SK-N-SH treated with all-trans-retinoic acid at 6 μM for 48 hours (cell line): Measurements from ENCODE around the gene RIMBP2.

Source experiments
- ATAC-seq: fragments of 200-7000 bp; cut with Tn5 transposase; 3 replicates; pipeline ENCODE4 v1.9.1; 2020; ENCODE audit warnings: mild to moderate bottlenecking, moderate library complexity
- BACH2 ChIP-seq: fragments of 250-450 bp; sonication (Bioruptor Pico); IDR thresholded peaks from 2 replicates; pipeline ENCODE4 v1.9.0; 2021; ENCODE audit warnings: mild to moderate bottlenecking, borderline replicate concordance
- CSDC2 ChIP-seq: fragments of 250-450 bp; sonication (Bioruptor Pico); IDR thresholded peaks from 2 replicates; pipeline ENCODE4 v1.5.0; 2020; ENCODE audit warnings: mild to moderate bottlenecking, moderate library complexity
- GLIS3 ChIP-seq: fragments of 250-450 bp; sonication (Bioruptor Pico); IDR thresholded peaks from 2 replicates; pipeline ENCODE4 v1.5.0; 2020; ENCODE audit warnings: mild to moderate bottlenecking, moderate library complexity
- ISL1 ChIP-seq: fragments of 250-450 bp; sonication (Bioruptor Pico); IDR thresholded peaks from 2 replicates; pipeline ENCODE4 v2.1.2; 2022; ENCODE audit warnings: mild to moderate bottlenecking, moderate library complexity
- OSR1 ChIP-seq: fragments of 250-450 bp; sonication (Bioruptor Pico); IDR thresholded peaks from 2 replicates; pipeline ENCODE4 v1.8.0; 2022; ENCODE audit warnings: moderate library complexity, mild to moderate bottlenecking, inconsistent platforms
- SNAI2 ChIP-seq: fragments of 250-450 bp; sonication (Bioruptor Pico); IDR thresholded peaks from 2 replicates; pipeline ENCODE4 v1.5.0; 2020; ENCODE audit warnings: mild to moderate bottlenecking, moderate library complexity
- TCF4 ChIP-seq: fragments of 250-450 bp; sonication (Bioruptor Pico); IDR thresholded peaks from 2 replicates; pipeline ENCODE4 v1.8.0; 2021; ENCODE audit warnings: mild to moderate bottlenecking, moderate library complexity, borderline replicate concordance
- TOX ChIP-seq: fragments of 250-450 bp; sonication (Bioruptor Pico); IDR thresholded peaks from 2 replicates; pipeline ENCODE4 v1.8.0; 2021; ENCODE audit warnings: mild to moderate bottlenecking, moderate library complexity, borderline replicate concordance
- ZFP30 ChIP-seq: fragments of 450-650 bp; formaldehyde crosslinking; IDR thresholded peaks from 2 replicates; pipeline ENCODE4 v1.5.0; 2022; ENCODE audit warnings: mild to moderate bottlenecking, moderate library complexity
- ZNF565 ChIP-seq: fragments of 450-650 bp; formaldehyde crosslinking; conservative IDR thresholded peaks from 2 replicates; pipeline ENCODE4 v1.5.0; 2020; ENCODE audit warnings: low read depth, mild to moderate bottlenecking, moderate library complexity
- ZNF70 ChIP-seq: fragments of 450-650 bp; formaldehyde crosslinking; IDR thresholded peaks from 2 replicates; pipeline ENCODE4 v1.5.0; 2020; ENCODE audit warnings: mild to moderate bottlenecking, moderate library complexity
- TF ChIP-seq, protein P1 (sequence below): fragments of 250-450 bp; sonication (Bioruptor Pico); IDR thresholded peaks from 2 replicates; pipeline ENCODE4 v1.8.0; 2021; ENCODE audit warnings: low read depth, mild to moderate bottlenecking, moderate library complexity, borderline replicate concordance
- TF ChIP-seq, protein P2 (sequence below): fragments of 250-450 bp; sonication (Bioruptor Pico); IDR thresholded peaks from 2 replicates; pipeline ENCODE4 v1.5.1; 2020; ENCODE audit warnings: low read depth, mild to moderate bottlenecking, moderate library complexity
- TF ChIP-seq, protein P3 (sequence below): fragments of 250-450 bp; sonication (Bioruptor Pico); IDR thresholded peaks from 2 replicates; pipeline ENCODE4 v1.5.1; 2021; ENCODE audit warnings: mild to moderate bottlenecking, moderate library complexity
- TF ChIP-seq, protein P4 (sequence below): fragments of 250-450 bp; sonication (Bioruptor Pico); IDR thresholded peaks from 2 replicates; pipeline ENCODE4 v1.5.0; 2020; ENCODE audit warnings: mild to moderate bottlenecking, moderate library complexity
- TF ChIP-seq, protein P5 (sequence below): fragments of 250-450 bp; sonication (Bioruptor Pico); IDR thresholded peaks from 2 replicates; pipeline ENCODE4 v1.8.0; 2020; ENCODE audit warnings: mild to moderate bottlenecking, moderate library complexity, borderline replicate concordance

The RIMBP2 gene

DNA sequence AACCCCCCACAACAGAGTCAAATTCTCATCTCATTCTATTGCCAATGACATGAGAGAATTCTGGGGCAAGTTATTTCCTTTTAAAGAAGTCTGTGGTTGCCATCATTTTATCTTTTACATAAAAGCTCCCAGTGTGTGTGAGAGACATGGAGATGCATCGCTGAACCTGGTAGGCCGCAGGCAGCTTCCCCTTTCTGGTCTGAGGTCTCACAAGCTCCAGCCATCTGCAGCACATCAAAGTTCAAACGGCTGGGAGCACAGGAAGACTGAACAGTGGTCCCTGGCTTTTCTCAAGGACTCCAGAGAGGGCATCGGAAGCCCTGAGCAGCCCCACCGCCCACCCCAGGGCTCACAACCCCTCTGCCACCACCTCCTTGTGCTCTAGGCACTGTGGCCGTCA is 141.7 kb downstream of the RIMBP2 start:
- TF ChIP-seq TOX (CRISPR knock-in tag) (no peak), CSDC2 (CRISPR knock-in tag) (no peak), OSR1 (CRISPR knock-in tag) (no peak), TCF4 (no peak), BACH2 (CRISPR knock-in tag) (no peak), ZNF565 (CRISPR knock-in tag) (no peak), SNAI2 (no peak), ZNF70 (CRISPR knock-in tag) (no peak), GLIS3 (CRISPR knock-in tag) (no peak), ZFP30 (no peak)
- TF ChIP-seq, protein P1, sequence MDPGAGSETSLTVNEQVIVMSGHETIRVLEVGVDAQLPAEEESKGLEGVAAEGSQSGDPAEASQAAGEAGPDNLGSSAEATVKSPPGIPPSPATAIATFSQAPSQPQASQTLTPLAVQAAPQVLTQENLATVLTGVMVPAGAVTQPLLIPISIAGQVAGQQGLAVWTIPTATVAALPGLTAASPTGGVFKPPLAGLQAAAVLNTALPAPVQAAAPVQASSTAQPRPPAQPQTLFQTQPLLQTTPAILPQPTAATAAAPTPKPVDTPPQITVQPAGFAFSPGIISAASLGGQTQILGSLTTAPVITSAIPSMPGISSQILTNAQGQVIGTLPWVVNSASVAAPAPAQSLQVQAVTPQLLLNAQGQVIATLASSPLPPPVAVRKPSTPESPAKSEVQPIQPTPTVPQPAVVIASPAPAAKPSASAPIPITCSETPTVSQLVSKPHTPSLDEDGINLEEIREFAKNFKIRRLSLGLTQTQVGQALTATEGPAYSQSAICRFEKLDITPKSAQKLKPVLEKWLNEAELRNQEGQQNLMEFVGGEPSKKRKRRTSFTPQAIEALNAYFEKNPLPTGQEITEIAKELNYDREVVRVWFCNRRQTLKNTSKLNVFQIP (CRISPR knock-in tag): no peak
- TF ChIP-seq, protein P2, sequence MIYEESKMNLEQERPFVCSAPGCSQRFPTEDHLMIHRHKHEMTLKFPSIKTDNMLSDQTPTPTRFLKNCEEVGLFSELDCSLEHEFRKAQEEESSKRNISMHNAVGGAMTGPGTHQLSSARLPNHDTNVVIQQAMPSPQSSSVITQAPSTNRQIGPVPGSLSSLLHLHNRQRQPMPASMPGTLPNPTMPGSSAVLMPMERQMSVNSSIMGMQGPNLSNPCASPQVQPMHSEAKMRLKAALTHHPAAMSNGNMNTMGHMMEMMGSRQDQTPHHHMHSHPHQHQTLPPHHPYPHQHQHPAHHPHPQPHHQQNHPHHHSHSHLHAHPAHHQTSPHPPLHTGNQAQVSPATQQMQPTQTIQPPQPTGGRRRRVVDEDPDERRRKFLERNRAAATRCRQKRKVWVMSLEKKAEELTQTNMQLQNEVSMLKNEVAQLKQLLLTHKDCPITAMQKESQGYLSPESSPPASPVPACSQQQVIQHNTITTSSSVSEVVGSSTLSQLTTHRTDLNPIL: no peak
- TF ChIP-seq, protein P3, sequence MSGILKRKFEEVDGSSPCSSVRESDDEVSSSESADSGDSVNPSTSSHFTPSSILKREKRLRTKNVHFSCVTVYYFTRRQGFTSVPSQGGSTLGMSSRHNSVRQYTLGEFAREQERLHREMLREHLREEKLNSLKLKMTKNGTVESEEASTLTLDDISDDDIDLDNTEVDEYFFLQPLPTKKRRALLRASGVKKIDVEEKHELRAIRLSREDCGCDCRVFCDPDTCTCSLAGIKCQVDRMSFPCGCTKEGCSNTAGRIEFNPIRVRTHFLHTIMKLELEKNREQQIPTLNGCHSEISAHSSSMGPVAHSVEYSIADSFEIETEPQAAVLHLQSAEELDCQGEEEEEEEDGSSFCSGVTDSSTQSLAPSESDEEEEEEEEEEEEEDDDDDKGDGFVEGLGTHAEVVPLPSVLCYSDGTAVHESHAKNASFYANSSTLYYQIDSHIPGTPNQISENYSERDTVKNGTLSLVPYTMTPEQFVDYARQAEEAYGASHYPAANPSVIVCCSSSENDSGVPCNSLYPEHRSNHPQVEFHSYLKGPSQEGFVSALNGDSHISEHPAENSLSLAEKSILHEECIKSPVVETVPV (CRISPR knock-in tag): no peak
- TF ChIP-seq, protein P4, sequence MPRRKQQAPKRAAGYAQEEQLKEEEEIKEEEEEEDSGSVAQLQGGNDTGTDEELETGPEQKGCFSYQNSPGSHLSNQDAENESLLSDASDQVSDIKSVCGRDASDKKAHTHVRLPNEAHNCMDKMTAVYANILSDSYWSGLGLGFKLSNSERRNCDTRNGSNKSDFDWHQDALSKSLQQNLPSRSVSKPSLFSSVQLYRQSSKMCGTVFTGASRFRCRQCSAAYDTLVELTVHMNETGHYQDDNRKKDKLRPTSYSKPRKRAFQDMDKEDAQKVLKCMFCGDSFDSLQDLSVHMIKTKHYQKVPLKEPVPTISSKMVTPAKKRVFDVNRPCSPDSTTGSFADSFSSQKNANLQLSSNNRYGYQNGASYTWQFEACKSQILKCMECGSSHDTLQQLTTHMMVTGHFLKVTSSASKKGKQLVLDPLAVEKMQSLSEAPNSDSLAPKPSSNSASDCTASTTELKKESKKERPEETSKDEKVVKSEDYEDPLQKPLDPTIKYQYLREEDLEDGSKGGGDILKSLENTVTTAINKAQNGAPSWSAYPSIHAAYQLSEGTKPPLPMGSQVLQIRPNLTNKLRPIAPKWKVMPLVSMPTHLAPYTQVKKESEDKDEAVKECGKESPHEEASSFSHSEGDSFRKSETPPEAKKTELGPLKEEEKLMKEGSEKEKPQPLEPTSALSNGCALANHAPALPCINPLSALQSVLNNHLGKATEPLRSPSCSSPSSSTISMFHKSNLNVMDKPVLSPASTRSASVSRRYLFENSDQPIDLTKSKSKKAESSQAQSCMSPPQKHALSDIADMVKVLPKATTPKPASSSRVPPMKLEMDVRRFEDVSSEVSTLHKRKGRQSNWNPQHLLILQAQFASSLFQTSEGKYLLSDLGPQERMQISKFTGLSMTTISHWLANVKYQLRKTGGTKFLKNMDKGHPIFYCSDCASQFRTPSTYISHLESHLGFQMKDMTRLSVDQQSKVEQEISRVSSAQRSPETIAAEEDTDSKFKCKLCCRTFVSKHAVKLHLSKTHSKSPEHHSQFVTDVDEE (CRISPR knock-in tag): no peak
- no peak for ATAC-seq

DNA sequence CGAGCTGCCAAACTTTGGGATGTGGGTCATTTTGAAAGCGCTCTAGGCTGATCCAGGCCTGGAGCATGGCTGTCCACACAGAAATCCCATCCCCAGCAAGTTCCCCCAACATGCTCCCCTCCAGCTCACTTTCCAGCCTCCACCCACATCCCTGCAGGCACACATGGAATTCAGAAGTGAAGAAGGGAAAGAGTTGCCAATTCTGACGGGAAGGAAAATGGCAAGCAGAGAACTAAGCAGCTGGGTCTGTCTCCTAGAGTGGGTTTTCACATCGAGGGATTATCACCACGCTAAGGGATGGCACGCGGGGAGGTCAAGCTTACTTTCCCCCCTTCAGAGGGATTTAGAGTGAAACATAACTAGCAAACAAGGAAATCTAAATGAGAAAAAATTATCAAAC is 142.3 kb downstream of the RIMBP2 start:
- ATAC-seq: no peak
- no peak for TF ChIP-seq ISL1 (CRISPR knock-in tag)
- TF ChIP-seq SNAI2: no peak
- no peak for TF ChIP-seq GLIS3 (CRISPR knock-in tag)
- no peak for TF ChIP-seq BACH2 (CRISPR knock-in tag)
- no peak for TF ChIP-seq CSDC2 (CRISPR knock-in tag)
- TF ChIP-seq, protein P1 (CRISPR knock-in tag): no peak
- no peak for TF ChIP-seq ZNF565 (CRISPR knock-in tag)
- TF ChIP-seq, protein P5, sequence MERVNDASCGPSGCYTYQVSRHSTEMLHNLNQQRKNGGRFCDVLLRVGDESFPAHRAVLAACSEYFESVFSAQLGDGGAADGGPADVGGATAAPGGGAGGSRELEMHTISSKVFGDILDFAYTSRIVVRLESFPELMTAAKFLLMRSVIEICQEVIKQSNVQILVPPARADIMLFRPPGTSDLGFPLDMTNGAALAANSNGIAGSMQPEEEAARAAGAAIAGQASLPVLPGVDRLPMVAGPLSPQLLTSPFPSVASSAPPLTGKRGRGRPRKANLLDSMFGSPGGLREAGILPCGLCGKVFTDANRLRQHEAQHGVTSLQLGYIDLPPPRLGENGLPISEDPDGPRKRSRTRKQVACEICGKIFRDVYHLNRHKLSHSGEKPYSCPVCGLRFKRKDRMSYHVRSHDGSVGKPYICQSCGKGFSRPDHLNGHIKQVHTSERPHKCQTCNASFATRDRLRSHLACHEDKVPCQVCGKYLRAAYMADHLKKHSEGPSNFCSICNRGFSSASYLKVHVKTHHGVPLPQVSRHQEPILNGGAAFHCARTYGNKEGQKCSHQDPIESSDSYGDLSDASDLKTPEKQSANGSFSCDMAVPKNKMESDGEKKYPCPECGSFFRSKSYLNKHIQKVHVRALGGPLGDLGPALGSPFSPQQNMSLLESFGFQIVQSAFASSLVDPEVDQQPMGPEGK: no peak
- TF ChIP-seq, protein P4 (CRISPR knock-in tag): no peak
- TF ChIP-seq, all 23 proteins: peak for 0
